ENCODE measurements around the gene DAW1.

Gene DAW1

GRCh38 chr2:227884511-227884947, 13.1 kb downstream of the DAW1 start:
- Histone ChIP-seq H3K4me3 (ENCODE audit: low read depth in 1 of 2, low read length in 2 of 2) (no peak overlapping the region), H3K27me3 (ENCODE audit: low read depth, low read length) (no peaks in the 10 kb centered on the region), H3K9me3 (ENCODE audit: control insufficient read depth in 1 of 2, low read length in 2 of 2) (no peaks in the 10 kb centered on the region), H3K4me1 (ENCODE audit: control insufficient read depth in 1 of 2, insufficient read depth in 2 of 2, low read length in 2 of 2) (no peaks in the 10 kb centered on the region), H3K27ac (ENCODE audit: low read length) (no peak overlapping the region), H3K36me3 (ENCODE audit: control insufficient read depth in 1 of 2, insufficient read depth in 2 of 2, low read length in 2 of 2) (no peaks in the 10 kb centered on the region)

- Histone ChIP-seq H3K27me3 (ENCODE audit: low read depth, low read length) (no peaks in the 10 kb centered on the region), H3K4me3 (ENCODE audit: low read depth in 1 of 2, low read length in 2 of 2) (no peak overlapping the region), H3K27ac (ENCODE audit: low read length) (no peak overlapping the region), H3K9me3 (ENCODE audit: control insufficient read depth in 1 of 2, low read length in 2 of 2) (no peaks in the 10 kb centered on the region), H3K36me3 (ENCODE audit: control insufficient read depth in 1 of 2, insufficient read depth in 2 of 2, low read length in 2 of 2) (no peaks in the 10 kb centered on the region), H3K4me1 (ENCODE audit: control insufficient read depth in 1 of 2, insufficient read depth in 2 of 2, low read length in 2 of 2) (no peaks in the 10 kb centered on the region)
Measured at GRCh38 chr2:227886149-227886548, 14.7 kb downstream of the DAW1 start.

DNA sequence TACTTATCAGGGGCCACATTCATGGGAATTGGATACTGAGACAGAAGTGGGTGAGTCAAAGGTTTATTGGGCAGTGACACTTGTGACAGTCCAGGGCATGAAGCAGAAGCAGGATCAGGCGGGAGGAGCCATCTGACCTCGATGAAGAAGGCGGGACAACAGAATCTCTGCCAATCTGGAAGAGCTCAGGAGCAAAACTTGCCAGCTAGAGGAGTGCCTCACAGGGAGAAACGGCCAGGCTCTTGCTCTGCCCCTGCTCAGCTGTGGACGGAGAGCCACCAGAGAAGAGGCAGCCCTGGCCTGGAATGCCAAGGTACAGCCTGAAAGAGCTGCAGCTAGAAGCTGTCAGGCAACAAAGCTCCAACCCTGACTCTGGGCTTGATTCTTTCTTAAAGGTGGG, 16.9 kb downstream of the DAW1 start:
- no peaks in the 10 kb centered on the region for H3K27me3 ChIP-seq (ENCODE audit: low read depth, low read length)
- H3K9me3 ChIP-seq (ENCODE audit: control insufficient read depth in 1 of 2, low read length in 2 of 2) = no peaks in the 10 kb centered on the region
- H3K36me3 ChIP-seq (ENCODE audit: control insufficient read depth in 1 of 2, insufficient read depth in 2 of 2, low read length in 2 of 2) = no peaks in the 10 kb centered on the region
- no peak overlapping the region for H3K4me3 ChIP-seq (ENCODE audit: low read depth in 1 of 2, low read length in 2 of 2)
- H3K27ac ChIP-seq (ENCODE audit: low read length) = no peak overlapping the region
- H3K4me1 ChIP-seq (ENCODE audit: control insufficient read depth in 1 of 2, insufficient read depth in 2 of 2, low read length in 2 of 2) = no peaks in the 10 kb centered on the region

DNA sequence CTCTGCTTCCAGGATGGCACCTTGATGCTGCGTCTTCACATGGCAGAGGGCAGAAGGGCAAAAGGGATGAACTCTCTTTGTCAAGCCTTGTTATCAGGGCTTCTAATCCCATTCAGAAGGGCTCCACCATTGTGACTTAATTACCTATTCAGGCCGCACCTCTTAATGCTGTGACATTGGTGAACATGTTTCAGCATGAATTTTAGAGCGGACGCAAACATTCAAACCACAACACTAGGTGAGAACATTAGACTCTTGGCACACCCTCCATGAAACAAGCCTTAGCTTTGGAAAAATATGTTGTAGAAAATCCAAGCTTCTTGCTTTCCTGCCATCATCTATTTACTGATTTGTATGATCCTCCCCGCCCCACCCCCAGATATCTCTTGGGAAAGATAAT, 17.9 kb downstream of the DAW1 start:
- H3K36me3 ChIP-seq (ENCODE audit: control insufficient read depth in 1 of 2, insufficient read depth in 2 of 2, low read length in 2 of 2) = no peaks in the 10 kb centered on the region
- H3K27me3 ChIP-seq (ENCODE audit: low read depth, low read length) = no peaks in the 10 kb centered on the region
- H3K9me3 ChIP-seq (ENCODE audit: control insufficient read depth in 1 of 2, low read length in 2 of 2) = no peaks in the 10 kb centered on the region
- no peak overlapping the region for H3K4me3 ChIP-seq (ENCODE audit: low read depth in 1 of 2, low read length in 2 of 2)
- no peak overlapping the region for H3K27ac ChIP-seq (ENCODE audit: low read length)
- H3K4me1 ChIP-seq (ENCODE audit: control insufficient read depth in 1 of 2, insufficient read depth in 2 of 2, low read length in 2 of 2) = no peaks in the 10 kb centered on the region

- Histone ChIP-seq H3K4me3 (ENCODE audit: low read depth in 1 of 2, low read length in 2 of 2) (no peak overlapping the region), H3K27ac (ENCODE audit: low read length) (no peak overlapping the region), H3K4me1 (ENCODE audit: control insufficient read depth in 1 of 2, insufficient read depth in 2 of 2, low read length in 2 of 2) (no peaks in the 10 kb centered on the region), H3K9me3 (ENCODE audit: control insufficient read depth in 1 of 2, low read length in 2 of 2) (no peaks in the 10 kb centered on the region), H3K36me3 (ENCODE audit: control insufficient read depth in 1 of 2, insufficient read depth in 2 of 2, low read length in 2 of 2) (no peaks in the 10 kb centered on the region), H3K27me3 (ENCODE audit: low read depth, low read length) (no peaks in the 10 kb centered on the region)
Measured at GRCh38 chr2:227890495-227891079, 19.2 kb downstream of the DAW1 start.

- no peaks in the 10 kb centered on the region for H3K4me1 ChIP-seq (ENCODE audit: control insufficient read depth in 1 of 2, insufficient read depth in 2 of 2, low read length in 2 of 2)
- no peaks in the 10 kb centered on the region for H3K9me3 ChIP-seq (ENCODE audit: control insufficient read depth in 1 of 2, low read length in 2 of 2)
- no peak overlapping the region for H3K27ac ChIP-seq (ENCODE audit: low read length)
- H3K4me3 ChIP-seq (ENCODE audit: low read depth in 1 of 2, low read length in 2 of 2) = no peak overlapping the region
- no peaks in the 10 kb centered on the region for H3K36me3 ChIP-seq (ENCODE audit: control insufficient read depth in 1 of 2, insufficient read depth in 2 of 2, low read length in 2 of 2)
- no peaks in the 10 kb centered on the region for H3K27me3 ChIP-seq (ENCODE audit: low read depth, low read length)
Measured at GRCh38 chr2:227891673-227892072, 20.2 kb downstream of the DAW1 start.

GRCh38 chr2:227903381-227903780, 31.9 kb downstream of the DAW1 start:
- H3K27ac ChIP-seq (ENCODE audit: low read length) = no peak overlapping the region
- H3K36me3 ChIP-seq (ENCODE audit: control insufficient read depth in 1 of 2, insufficient read depth in 2 of 2, low read length in 2 of 2) = no peaks in the 10 kb centered on the region
- H3K27me3 ChIP-seq (ENCODE audit: low read depth, low read length) = no peaks in the 10 kb centered on the region
- no peaks in the 10 kb centered on the region for H3K9me3 ChIP-seq (ENCODE audit: control insufficient read depth in 1 of 2, low read length in 2 of 2)
- no peak overlapping the region for H3K4me3 ChIP-seq (ENCODE audit: low read depth in 1 of 2, low read length in 2 of 2)
- no peaks in the 10 kb centered on the region for H3K4me1 ChIP-seq (ENCODE audit: control insufficient read depth in 1 of 2, insufficient read depth in 2 of 2, low read length in 2 of 2)

DNA sequence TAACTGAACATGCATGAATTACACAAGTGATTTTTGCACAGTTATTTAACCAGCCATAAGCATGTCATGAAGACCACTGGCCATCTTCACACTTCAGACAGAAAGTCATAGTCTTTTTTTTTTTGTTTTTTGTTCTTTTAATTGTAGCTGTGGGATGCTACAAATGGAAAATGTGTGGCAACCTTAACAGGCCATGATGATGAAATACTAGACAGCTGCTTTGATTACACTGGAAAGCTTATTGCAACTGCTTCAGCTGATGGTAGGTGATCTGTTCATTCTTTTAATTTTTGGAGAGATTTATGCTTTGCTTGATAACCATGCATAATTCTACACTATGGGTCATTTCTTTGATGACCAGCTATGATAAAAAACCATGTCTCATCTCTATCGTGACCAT, 35.6 kb downstream of the DAW1 start:
- Histone ChIP-seq H3K4me1 (ENCODE audit: control insufficient read depth in 1 of 2, insufficient read depth in 2 of 2, low read length in 2 of 2) (no peaks in the 10 kb centered on the region), H3K36me3 (ENCODE audit: control insufficient read depth in 1 of 2, insufficient read depth in 2 of 2, low read length in 2 of 2) (no peaks in the 10 kb centered on the region), H3K27me3 (ENCODE audit: low read depth, low read length) (no peaks in the 10 kb centered on the region), H3K9me3 (ENCODE audit: control insufficient read depth in 1 of 2, low read length in 2 of 2) (no peaks in the 10 kb centered on the region), H3K4me3 (ENCODE audit: low read depth in 1 of 2, low read length in 2 of 2) (no peak overlapping the region), H3K27ac (ENCODE audit: low read length) (no peak overlapping the region)

DNA sequence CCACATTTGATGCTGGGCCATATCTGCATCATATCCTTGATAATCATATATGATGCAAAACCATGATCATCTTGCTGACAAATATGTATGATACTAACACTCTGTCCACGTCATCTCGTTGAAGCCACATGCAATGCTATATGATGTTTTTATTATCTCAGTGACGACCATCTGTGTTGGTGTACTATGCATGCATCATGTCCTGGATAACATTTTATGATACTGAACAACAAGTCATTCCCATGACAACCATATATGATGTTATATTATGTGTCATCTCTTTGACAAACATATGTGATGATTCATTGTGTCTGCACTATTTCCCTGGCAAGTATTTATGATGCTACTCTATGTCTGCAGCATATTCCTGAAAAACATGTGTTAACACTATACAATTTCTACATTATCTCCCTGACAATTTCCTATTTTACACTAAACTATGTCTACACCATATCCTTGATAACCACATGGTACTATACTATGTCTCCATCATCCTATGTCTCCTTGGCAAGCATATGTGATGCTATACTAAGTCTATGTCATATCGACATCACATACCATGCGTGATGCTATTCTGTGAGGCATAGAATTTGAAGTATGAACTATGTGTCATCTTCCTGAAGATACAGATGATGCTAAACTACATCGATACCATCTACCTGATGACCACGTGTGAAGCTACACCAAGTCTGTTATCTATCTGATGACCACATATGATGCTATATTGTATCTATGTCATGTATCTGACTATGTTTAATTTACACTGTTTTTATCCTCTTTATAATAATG, 37.0 kb downstream of the DAW1 start:
- Histone ChIP-seq H3K27ac (ENCODE audit: low read length) (no peak overlapping the region), H3K4me3 (ENCODE audit: low read depth in 1 of 2, low read length in 2 of 2) (no peak overlapping the region), H3K36me3 (ENCODE audit: control insufficient read depth in 1 of 2, insufficient read depth in 2 of 2, low read length in 2 of 2) (no peaks in the 10 kb centered on the region), H3K27me3 (ENCODE audit: low read depth, low read length) (no peaks in the 10 kb centered on the region), H3K9me3 (ENCODE audit: control insufficient read depth in 1 of 2, low read length in 2 of 2) (no peaks in the 10 kb centered on the region), H3K4me1 (ENCODE audit: control insufficient read depth in 1 of 2, insufficient read depth in 2 of 2, low read length in 2 of 2) (no peaks in the 10 kb centered on the region)

DNA sequence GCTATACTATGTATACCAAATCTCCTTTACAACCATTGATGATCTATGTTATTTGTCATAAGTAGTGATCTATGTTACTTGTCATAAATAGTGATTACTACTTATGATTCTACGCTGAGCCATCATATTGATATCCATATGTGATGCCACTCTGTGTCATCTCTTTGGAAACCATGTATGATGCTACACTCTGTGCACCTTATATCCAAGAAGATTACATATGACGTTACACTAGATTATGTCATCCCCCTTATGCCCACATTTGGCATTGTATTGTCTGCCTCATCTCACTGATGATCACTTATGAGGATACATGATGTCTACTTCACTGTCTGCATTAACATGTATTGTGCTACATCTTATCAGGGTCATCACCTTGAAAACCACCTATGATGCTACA, 42.9 kb downstream of the DAW1 start:
- Histone ChIP-seq H3K4me1 (ENCODE audit: control insufficient read depth in 1 of 2, insufficient read depth in 2 of 2, low read length in 2 of 2) (no peaks in the 10 kb centered on the region), H3K27ac (ENCODE audit: low read length) (no peak overlapping the region), H3K4me3 (ENCODE audit: low read depth in 1 of 2, low read length in 2 of 2) (no peak overlapping the region), H3K27me3 (ENCODE audit: low read depth, low read length) (no peaks in the 10 kb centered on the region), H3K36me3 (ENCODE audit: control insufficient read depth in 1 of 2, insufficient read depth in 2 of 2, low read length in 2 of 2) (no peaks in the 10 kb centered on the region), H3K9me3 (ENCODE audit: control insufficient read depth in 1 of 2, low read length in 2 of 2) (no peaks in the 10 kb centered on the region)

- Histone ChIP-seq H3K9me3 (ENCODE audit: control insufficient read depth in 1 of 2, low read length in 2 of 2) (no peaks in the 10 kb centered on the region), H3K27ac (ENCODE audit: low read length) (no peak overlapping the region), H3K36me3 (ENCODE audit: control insufficient read depth in 1 of 2, insufficient read depth in 2 of 2, low read length in 2 of 2) (no peaks in the 10 kb centered on the region), H3K27me3 (ENCODE audit: low read depth, low read length) (no peaks in the 10 kb centered on the region), H3K4me3 (ENCODE audit: low read depth in 1 of 2, low read length in 2 of 2) (no peak overlapping the region), H3K4me1 (ENCODE audit: control insufficient read depth in 1 of 2, insufficient read depth in 2 of 2, low read length in 2 of 2) (no peaks in the 10 kb centered on the region)
Measured at GRCh38 chr2:227921648-227922047, 50.2 kb downstream of the DAW1 start.

DNA sequence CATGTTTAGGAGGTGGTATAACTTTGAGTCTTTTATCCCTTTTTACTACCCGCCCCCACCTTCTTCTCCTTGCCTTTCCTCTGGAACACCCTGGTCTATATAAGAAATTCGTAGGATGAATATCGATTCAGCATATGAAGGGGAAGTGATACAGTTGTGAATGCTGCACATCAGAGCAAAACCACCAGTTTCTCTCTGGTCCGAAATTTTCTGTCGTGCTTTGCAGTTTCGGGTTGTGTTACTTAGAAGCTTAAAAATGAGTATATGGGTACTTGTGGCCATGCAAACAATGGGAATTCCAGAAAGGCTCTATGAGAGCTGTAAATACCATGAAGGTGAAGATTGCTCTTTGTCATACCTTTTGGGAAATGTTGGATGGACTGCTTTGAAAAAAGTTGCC, 60.6 kb downstream of the DAW1 start:
- Histone ChIP-seq H3K36me3 (ENCODE audit: control insufficient read depth in 1 of 2, insufficient read depth in 2 of 2, low read length in 2 of 2) (no peaks in the 10 kb centered on the region), H3K27ac (ENCODE audit: low read length) (no peak overlapping the region), H3K9me3 (ENCODE audit: control insufficient read depth in 1 of 2, low read length in 2 of 2) (peaks cover 0 to 10% of the 10 kb centered on the region in 2 donors), H3K4me1 (ENCODE audit: control insufficient read depth in 1 of 2, insufficient read depth in 2 of 2, low read length in 2 of 2) (no peaks in the 10 kb centered on the region), H3K27me3 (ENCODE audit: low read depth, low read length) (no peaks in the 10 kb centered on the region), H3K4me3 (ENCODE audit: low read depth in 1 of 2, low read length in 2 of 2) (no peak overlapping the region)

All from muscle layer of duodenum (tissue), 2 donors.